T-helper 9 cell (primary cell): ENCODE data around the gene GRB10.
"Not testable (repeated sequence)": the region's sequence is repeated elsewhere in the genome, so short reads cannot be mapped to it uniquely, and the experiment has no call there.

Source experiments
- DNase-seq: peaks from one replicate; pipeline ENCODE4 v3.0.0-alpha.2; 2020

Gene GRB10

DNA sequence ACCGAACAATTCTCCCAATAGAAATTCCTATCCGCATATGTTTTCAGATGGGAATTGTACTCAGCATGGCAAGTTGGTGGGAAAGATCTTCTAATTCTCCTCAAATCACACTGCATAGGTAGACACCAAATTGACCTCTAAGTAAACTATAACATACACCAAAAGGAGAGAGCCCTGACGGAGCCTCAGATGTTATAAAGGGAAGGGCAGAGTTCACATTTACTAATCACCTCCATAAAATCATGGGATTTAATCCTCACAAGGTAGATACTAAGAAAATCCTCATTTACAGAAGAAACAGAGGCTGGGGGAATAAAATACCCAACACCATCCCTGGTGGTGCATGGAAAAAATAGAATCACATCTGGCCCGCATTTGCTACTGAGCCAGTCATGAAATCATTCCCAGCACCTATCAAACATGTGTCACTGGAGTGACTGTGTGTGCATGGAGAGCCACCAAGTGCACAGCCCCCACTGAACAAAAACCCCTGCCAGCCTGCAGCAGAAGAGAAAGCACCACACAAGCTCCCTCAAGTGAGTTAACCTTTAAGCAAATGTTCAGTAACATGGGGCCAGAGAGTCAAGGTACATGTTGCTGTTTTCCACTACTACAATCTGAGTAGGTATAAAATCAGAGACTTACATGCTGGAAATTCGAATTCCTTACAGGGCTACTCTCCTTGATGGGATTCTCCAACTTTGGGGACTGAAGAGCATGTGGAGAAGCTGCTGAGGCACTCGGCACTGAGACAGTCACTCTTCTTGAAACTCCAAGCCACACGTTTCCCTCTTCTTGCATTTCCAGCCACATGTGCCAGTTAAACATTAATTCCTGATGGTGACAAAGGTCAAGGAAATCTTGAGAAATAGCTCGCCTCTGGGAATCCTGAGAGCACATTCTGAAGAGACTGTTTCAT lies 217.8 kb downstream of the GRB10 start, which contains the start of gene DDC:
Gene DDC, minus strand, starts transcription at position 766 of the 919 bp plus-strand sequence. CDS start 21,320 bp downstream, outside the sequence.
- no peak for DNase-seq

DNA sequence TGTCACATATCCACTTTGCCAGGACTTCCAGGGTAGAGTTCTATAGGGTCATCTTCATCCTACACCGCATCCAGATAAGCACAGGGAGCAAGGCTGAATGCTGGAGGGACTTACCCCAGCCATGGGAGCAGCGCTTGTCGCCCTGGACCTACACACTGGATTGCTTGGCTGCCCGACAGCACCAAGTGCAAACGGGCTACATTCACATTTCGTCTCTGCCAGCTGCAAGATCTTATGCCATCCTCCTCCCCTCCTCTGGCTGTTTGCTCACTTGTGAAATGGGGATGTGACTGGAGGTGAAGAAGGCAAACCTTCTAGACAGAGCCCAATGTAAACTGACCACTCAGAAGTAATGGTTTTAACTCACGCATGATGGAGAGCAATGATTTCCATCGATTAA lies 218.5 kb downstream of the GRB10 start:
- no peak for DNase-seq

DNA sequence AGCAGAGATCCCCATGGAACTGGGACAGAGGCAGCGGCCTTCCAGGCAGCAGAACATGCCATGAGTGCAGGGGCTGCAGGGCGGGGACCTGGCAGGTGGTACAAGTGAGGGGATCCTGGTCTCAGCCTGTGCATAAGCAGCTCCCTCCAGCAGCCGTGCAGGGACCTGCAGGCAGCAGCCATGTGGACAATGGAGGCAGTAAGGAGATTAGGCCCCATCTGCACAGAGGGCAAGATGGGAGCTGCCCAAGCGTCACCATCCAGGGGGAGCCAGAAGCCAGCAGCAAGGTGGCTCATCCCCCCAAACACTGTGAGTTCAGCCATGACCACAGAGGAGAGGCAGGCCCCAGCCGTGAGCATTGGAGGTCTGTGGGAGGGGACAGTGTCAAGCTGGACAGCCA lies 220.6 kb downstream of the GRB10 start:
- no peak for DNase-seq

DNA sequence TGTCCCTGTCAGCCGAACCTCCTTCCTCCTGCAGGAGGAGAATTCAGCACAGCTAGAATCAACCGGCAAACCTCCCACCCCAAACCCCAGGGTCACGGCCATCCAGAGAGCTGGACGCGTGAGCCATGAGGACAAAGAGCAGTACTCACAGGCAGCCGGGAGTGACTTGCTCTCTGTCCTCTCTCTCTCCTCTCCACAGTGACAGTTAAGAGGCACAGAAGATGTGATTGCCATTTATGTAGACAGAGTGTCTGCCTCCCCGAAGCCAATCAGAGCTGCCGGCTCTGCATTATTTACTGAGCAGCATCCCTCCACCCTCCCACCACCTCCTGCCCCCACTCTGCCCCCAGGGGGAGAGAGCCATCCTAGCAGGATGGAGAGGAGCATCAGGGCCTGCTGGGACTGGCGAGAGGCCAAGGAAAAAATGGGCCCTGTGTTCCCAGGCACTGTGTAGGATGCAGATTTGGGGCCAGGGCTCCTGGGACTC lies 221.8 kb downstream of the GRB10 start:
- no peak for DNase-seq

DNA sequence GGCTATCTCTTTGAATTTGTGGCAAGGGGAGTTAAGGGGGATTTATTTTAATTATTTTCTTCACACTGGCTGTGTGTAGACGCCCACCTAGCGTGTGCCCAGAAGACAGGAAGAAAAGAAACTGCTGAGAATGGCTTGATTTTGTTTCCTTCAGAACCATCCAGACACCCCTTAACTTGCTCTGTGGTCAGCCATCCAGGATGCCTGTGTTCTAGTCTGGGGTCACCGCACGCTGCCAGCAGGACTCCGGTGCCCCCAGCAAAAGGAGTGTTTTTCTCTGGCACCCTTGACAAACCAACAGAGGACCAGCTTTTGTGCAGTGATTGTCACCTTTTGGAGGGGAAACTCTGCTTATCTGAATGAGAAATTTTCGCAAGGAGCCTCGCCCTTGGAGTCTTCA lies 222.8 kb downstream of the GRB10 start:
- DNase-seq, result no peak

DNA sequence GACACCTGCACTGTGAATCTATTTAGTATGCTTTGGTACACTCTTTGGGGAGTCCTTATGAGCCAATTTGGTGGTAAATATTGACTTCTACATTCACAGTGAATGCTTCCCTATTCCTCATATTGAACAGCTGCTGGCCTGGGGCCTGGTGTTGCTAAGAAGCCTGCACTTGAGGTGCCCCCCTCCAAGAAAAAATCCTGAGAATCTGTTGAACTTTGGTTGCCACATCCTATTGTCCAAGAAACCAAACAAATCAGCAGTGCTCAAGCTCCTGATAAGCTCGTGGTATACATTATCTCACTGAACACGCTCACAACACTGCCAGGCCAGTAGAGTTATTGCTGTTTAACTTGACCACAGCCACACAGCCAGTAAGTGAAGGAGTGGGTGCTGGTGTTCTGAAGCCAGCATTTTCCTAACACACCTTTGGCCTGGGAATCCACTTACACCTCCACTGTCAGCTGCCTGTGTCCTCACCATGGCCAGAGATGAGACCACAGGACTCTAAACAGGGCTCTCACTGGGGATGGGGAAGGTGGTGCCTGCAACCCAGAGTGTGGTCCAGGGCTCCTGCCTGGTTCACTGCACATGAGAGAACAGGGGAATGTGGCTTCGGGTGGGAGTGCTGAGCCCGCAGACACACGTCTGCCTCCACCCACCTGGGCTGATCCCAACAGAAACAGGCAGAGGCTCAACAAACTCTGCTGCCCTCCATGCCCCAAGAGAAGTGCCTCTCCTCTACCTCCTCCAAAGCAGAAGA lies 224.2 kb downstream of the GRB10 start:
- no peak for DNase-seq

DNA sequence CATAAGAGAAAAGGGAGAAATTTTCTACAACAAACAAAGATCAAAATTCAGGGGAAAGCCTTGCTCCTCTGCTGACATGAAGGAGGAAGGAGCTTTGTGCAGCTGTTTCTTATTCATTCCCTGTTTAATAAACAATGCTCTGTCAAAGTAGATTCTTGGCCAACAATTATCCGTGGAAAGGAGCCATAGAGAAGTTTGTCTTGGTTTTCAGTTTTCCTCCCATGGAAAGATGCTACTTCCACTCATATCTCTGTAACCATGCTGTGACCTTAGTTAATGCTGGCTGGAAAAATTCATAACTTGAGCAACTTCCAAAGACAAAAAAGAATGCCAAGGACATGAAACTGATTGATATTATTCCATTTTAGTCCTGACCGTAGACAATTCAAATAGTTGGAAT lies 225.6 kb downstream of the GRB10 start:
- no peak for DNase-seq

DNA sequence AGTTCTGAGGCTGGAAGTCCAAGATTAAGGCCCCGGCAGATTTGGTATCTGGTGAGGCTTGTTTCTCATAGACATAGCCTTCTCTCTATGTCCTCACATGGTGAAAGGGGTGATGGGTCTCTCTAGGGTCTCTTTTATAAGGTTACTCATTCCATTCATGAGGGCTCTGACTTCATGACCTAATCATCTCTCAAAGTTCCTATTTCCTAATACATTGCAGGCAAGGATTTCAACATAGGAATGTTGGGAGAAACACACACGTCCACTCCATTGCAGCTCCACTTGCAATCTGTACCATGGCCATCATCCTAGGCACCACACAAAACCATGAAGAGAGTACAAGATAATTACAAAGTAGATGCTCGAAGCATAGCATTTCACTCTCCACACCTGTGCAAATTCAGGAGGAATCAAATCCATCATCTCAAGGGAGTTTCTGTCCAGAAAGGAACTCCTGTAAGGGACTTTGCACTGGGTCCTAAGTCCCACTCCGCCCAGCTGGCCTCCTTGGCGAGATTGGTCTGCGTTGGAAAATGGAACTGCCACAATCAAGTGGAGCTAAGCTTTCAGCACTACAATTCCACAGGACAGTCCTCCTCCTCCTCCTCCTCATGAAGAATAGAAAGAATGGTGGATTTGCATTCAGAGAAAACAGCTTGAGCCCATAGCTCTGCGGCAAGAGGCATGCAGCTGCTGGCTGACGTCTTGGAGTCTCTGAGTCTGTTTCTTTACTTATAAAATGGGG lies 226.3 kb downstream of the GRB10 start:
- no peak for DNase-seq

DNA sequence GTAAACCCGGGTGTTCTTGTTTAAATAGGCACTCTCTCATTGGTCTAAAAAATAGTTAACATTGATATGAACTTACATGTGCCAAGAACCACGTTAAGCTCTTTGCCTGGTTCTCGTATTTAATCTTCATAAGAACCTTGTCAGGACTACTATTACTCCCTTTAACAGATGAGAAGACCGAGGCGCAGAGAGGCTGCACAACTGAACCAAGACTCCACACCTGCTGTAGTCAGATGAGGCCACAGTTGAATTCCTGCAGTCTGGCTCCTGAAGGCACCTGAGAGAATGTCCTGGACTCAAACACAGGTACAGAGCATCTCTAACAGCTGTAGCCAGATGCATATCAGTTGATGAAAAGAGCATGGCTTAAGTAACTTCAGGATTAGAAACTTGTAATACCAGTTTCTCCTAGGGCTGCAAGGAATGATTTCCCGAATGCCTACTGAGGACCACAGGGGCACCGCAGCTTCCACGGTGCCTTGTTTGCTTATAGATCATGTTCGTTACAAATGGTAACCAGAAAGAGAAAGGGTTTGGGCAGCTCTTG lies 227.0 kb downstream of the GRB10 start:
- DNase-seq, result no peak

DNA sequence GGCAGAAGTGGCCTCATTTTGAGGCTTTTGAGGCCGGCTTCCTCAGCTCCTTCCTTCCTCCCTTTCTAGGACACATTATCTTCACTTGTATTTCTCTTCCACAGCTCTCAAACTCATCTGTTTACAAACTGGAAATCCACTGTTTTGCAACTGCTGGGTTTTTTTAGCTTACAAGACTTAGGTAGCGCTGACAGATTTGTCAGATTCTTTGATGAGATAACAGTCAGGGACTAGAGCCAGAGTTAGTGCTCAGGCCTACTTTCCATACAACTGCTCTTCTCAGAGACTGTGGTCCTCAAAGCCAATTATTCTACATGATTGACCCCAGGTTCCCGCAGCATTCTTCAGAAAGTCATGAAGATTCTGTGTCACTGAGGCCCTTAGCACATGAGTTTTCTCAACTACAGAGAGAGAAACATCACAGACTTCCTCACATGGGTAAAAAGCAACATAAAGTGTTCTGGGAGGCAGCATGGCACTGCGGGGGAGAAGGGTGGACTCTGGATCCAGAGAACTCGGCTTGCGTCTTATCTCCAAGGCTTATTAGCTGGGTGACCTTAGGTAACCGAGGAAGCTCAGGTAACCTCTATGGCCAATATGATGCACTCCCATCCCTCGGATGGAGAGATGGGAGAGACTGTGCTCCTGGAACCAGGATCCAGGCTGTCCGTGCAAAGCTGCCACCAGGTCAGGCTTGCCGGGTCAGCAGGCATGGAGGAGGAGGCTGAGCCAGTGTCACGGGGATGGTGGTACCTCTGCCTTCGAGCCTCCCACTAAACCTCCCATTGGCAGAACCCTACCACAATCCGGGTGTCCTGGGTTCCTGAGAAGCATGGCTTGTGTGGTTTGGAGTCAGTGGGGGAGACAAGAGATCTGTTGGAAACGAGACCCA lies 228.0 kb downstream of the GRB10 start:
- no peak for DNase-seq

DNA sequence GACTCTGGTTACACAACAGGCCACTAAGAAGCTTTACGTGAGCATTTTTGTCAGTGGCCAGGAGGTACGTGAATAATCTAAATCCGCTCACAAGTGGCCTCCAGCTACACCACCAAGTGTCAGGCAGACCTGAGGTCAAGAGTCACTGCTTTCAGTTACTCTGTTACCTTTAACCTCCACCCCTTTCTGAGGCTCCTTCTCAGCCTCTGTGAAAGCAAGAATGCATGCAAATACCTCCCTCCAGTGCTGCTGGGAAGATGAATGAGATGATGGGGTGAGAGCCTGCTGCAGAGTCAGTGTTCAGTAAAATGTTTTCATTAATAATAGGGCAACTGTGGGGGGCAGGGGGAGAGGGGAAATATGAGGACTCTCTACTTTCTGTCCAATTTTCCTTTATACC lies 228.7 kb downstream of the GRB10 start:
- no peak for DNase-seq

DNA sequence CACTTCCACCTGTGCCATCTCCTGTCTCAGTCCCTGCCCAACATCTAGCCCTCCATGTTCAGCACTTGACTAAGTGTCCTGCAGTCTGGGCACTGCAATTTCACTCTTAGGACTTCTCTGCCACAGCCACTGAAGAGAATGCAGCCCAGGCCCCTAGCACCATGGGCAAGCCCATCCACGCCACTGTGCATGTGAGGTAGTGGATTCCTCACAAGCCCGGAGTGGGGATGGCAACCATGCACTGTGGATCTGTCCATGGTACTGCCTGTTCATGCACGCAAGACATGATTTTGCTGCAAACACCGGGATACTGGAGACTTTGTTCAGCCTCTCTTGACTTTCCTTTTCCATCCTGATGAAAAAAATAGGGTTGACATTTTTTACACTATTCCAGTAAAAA lies 229.8 kb downstream of the GRB10 start:
- no peak for DNase-seq

DNA sequence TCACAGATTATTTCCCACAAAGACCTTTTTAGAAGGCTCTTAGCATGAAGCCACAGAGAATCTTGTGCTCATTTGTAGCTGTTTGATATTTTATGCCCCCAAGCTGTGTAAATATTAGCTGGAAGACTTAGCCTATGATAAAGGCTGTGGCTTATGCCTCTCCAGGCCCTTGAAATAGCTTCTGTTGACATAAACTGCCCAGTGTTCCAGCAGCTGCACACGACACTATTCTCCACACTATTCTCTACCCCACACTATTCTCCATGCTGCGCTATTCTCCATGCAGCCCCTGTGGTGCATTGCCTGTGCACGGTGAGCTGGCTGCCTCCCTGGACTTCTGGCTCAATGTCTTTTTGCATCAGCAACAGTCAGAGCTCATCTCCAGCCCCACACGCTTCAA lies 230.6 kb downstream of the GRB10 start:
- no peak for DNase-seq

DNA sequence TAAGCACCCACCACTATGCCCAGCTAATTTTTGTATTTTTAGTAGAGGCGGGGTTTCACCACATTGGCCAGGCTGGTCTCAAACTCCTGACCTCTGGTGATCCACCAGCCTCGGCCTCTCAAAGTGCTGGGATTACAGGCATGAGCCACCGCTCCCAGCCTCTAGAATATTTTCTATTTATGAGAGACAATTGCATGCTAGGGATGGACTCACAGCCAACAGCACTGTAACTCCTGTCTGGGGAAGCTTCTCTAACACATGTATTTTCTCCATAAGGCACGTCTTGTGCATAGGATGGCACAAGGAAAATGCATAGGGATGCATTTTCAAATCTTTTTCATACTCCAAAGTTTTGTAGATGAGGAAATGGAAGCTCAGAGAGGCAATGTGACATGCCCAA lies 237.1 kb downstream of the GRB10 start:
- not testable (repeated sequence) for DNase-seq

DNA sequence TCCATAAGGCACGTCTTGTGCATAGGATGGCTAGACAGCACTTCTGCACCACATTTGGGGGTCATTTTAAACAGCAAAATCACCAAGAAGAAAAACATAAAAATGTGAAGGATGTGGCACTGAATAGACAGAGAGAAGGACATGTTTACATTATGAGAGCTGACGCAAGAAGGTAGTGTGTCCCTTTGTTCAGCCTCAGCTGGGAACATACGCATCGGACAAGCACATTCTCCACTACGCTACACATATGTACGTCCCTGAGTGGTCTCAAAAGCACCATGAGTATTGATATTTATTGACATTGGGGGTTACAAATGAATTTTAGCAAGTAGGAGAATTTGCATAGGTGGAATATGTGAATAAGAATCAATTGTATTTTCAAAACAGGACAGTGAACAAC lies 237.7 kb downstream of the GRB10 start:
- DNase-seq, result no peak

DNA sequence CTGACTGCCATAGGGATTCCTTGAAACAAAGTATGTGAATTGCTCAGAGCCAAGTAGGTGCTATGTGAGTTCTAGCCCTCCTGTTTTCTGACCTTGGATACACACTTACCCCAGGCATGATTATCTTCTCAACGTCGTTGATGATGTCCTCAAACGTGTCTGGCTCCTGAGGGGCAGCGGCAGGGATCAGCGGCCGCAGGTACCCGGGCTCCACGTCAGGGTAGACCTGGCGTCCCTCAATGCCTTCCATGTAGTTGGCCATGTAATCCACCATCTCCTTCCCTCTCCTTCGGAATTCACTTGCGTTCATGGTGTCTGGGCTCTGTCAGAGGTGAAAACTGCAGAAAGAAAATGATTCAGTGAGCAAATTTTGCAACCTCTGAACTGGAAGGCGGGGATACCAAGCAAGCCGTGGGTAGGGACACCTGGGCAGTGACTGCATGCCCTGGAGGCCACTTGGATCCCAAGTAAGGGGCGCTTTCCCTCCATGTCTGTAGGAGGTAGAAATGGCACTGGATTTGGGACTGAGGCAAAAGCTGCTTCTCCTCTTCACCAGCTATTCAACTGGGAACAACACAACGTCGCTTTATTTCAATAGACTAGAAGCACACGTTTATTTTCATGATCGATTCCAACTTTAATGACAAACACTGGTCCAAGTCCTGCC lies 238.8 kb downstream of the GRB10 start:
- no peak for DNase-seq

DNA sequence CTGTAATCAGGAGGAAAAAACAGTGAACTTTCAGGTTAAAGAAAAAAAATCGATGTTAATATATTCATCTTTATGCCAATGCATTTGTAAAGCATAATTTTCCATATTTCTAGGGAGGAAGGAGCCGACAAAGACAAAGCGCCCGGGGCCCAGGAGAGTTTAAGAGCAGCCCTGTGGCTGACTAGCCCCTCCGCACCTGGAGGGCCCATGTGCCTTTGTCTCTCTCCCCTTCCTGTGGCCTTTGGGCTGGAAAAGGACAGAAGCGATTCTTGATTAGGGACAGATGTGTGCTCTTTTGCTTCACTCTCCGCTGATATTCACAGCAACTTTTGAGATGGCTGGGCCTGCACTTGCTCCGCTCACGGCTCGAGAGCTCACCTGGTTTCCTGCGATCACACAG lies 240.6 kb downstream of the GRB10 start:
- DNase-seq, result no peak

DNA sequence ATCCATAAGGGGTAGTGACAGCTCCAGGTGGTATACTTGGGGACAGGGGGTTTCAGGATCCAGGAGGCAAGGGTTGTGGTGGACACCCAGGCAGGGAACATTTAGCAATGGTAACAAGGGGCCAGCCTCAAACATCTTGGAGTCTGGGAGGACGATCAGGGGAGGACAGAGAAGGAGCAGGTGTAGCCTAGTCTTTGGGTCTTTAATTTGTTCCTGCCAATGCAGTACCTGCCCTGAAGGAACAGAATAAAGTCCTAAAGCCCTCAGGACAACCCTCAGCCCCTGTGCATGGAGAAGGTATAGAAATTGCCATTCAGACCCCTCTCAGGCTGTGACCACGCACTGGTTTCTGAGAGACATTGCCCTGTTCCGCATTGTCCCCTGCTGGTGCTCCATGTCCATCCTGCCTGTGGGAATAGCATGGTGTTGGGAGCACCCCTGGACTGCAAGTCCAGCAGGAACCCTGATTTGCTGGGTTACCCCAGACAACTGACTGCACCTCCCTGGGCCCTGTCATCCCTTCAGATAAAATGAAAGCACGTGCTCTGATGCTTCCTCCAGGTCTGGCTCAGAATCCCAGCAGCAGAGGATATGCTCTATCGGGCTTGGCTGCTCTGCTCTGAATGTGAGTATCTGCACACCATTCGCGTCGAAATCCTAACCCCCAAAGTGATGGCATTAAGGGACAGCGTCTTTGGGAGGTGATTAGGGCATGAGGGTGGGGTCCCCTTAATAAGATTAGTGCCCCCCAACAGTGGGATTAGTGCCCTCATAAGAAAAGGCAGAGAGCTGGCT lies 241.7 kb downstream of the GRB10 start:
- DNase-seq, result no peak
